ENCODE data around the gene LMO3.

Gene LMO3

DNA sequence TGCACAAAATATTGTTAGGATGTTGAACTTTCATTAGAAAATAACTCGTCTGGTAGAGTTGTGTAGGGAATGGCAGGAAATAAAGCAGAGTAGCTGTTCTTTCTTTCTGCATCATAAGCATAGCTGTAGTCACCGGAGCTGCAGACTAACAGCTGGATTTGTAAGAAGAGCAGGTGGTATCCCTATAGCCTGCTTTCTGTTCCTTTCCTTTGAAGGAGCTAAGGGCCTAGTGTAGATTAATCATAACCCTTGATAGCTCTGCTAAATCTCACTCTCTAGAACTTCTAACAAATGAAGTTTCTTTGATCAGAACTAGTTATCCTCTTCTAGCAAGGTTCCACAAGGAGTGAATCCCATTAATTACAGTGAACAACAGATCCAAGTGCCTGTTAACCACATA is 3.5 kb downstream of the LMO3 start:
- H3K27ac ChIP-seq (replicated peaks; ENCODE audit: low read length): peak overlapping the region; percentile 34
- no peak overlapping the region for H3K4me3 ChIP-seq (ENCODE audit: low read length in 2 of 2)
- WGBS, 2 donors (ENCODE audit: extremely low coverage in 2 of 2, insufficient read length in 2 of 2, insufficient replicate concordance in 1 of 2): no CpG with 5 or more reads among the region's 2 CpGs

DNA sequence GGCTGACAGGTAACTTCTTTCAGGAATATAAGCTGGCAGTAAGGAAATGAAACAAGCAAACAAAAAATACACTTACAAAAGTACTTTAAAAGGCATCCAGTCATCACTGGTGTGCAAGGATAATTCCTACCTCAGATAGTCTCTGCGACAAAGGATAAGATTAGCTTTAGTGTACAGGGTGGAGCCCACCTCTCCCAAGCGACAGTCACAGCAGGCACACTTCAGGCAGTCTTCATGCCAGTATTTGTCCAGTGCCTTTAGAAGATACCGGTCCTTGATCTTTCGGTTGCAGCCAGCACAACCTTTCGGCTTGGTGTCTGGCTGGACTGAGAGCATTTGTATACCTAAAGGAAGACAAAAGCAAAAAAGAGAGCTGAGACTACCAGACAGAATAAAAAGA is 5.4 kb downstream of the LMO3 start:
- Histone ChIP-seq H3K27me3 (ENCODE audit: control insufficient read depth in 3 of 3, insufficient read depth in 3 of 3, low read depth in 1 of 3, low read length in 3 of 3) (peaks cover 0 to 16% (median 0%) of the 10 kb centered on the region in 3 experiments), H2AFZ (ENCODE audit: low read length) (no peak overlapping the region), H3K79me1 (ENCODE audit: low read depth, low read length) (no peaks in the 10 kb centered on the region), H4K8ac (ENCODE audit: low read depth, low read length) (no peak overlapping the region), H3K4me2 (ENCODE audit: insufficient read depth, low read length, poor library complexity, severe bottlenecking) (no peak overlapping the region), H2BK120ac (ENCODE audit: low read depth, low read length) (no peak overlapping the region), H2AK5ac (ENCODE audit: low read depth, low read length) (no peak overlapping the region), H3K18ac (ENCODE audit: low read length) (no peak overlapping the region), H3K4ac (ENCODE audit: low read length) (no peak overlapping the region), H3K4me3 (ENCODE audit: low read length in 2 of 2) (no peak overlapping the region), H3K4me1 (ENCODE audit: control insufficient read depth in 2 of 2, insufficient read depth in 1 of 2, low read depth in 1 of 2, low read length in 2 of 2) (peaks cover 8 to 13% of the 10 kb centered on the region in 2 donors), H3K9ac (ENCODE audit: low read depth, low read length, poor library complexity) (no peak overlapping the region), H2BK5ac (ENCODE audit: low read length) (no peak overlapping the region), H2BK15ac (ENCODE audit: low read length) (no peak overlapping the region), H3K14ac (ENCODE audit: low read length) (no peak overlapping the region), H2BK12ac (ENCODE audit: low read length) (no peak overlapping the region), H3K27ac (replicated peaks; ENCODE audit: low read length) (no peak overlapping the region), H3K9me3 (replicated peaks in 1 of 2; ENCODE audit: control insufficient read depth in 2 of 2, insufficient read depth in 1 of 2, low read depth in 1 of 2, low read length in 2 of 2) (no peaks in the 10 kb centered on the region), H4K91ac (ENCODE audit: low read depth, low read length, poor library complexity) (no peak overlapping the region), H3K23ac (ENCODE audit: low read depth, low read length, poor library complexity) (no peak overlapping the region), H3K36me3 (replicated peaks in 1 of 2; ENCODE audit: control insufficient read depth in 2 of 2, insufficient read depth in 2 of 2, low read length in 2 of 2) (no peaks in the 10 kb centered on the region)
- WGBS, 2 donors (ENCODE audit: extremely low coverage in 2 of 2, insufficient read length in 2 of 2, insufficient replicate concordance in 1 of 2): no CpG with 5 or more reads among the region's 5 CpGs
- DNase-seq (ENCODE audit: low spot score): no peak

More for the DNA sequence above, 3.5 kb downstream of the LMO3 start:
- Histone ChIP-seq H3K4me1 (ENCODE audit: control insufficient read depth in 2 of 2, insufficient read depth in 1 of 2, low read depth in 1 of 2, low read length in 2 of 2) (peaks cover 11 to 21% of the 10 kb centered on the region in 2 donors), H2BK12ac (ENCODE audit: low read length) (no peak overlapping the region), H3K4ac (ENCODE audit: low read length) (no peak overlapping the region), H2AFZ (ENCODE audit: low read length) (no peak overlapping the region), H2BK120ac (ENCODE audit: low read depth, low read length) (no peak overlapping the region), H2BK5ac (ENCODE audit: low read length) (no peak overlapping the region), H4K8ac (ENCODE audit: low read depth, low read length) (no peak overlapping the region), H3K79me1 (ENCODE audit: low read depth, low read length) (no peaks in the 10 kb centered on the region), H3K23ac (ENCODE audit: low read depth, low read length, poor library complexity) (no peak overlapping the region), H3K27me3 (ENCODE audit: control insufficient read depth in 3 of 3, insufficient read depth in 3 of 3, low read depth in 1 of 3, low read length in 3 of 3) (peaks cover 0 to 28% (median 2%) of the 10 kb centered on the region in 3 experiments), H2AK5ac (ENCODE audit: low read depth, low read length) (no peak overlapping the region), H3K9ac (ENCODE audit: low read depth, low read length, poor library complexity) (no peak overlapping the region), H2BK15ac (ENCODE audit: low read length) (no peak overlapping the region), H3K4me2 (ENCODE audit: insufficient read depth, low read length, poor library complexity, severe bottlenecking) (peak overlapping the region; percentile 12), H3K18ac (ENCODE audit: low read length) (no peak overlapping the region), H3K36me3 (replicated peaks in 1 of 2; ENCODE audit: control insufficient read depth in 2 of 2, insufficient read depth in 2 of 2, low read length in 2 of 2) (no peaks in the 10 kb centered on the region), H3K9me3 (replicated peaks in 1 of 2; ENCODE audit: control insufficient read depth in 2 of 2, insufficient read depth in 1 of 2, low read depth in 1 of 2, low read length in 2 of 2) (no peaks in the 10 kb centered on the region), H4K91ac (ENCODE audit: low read depth, low read length, poor library complexity) (no peak overlapping the region), H3K14ac (ENCODE audit: low read length) (no peak overlapping the region)
- no peak for DNase-seq (ENCODE audit: low spot score)

DNA sequence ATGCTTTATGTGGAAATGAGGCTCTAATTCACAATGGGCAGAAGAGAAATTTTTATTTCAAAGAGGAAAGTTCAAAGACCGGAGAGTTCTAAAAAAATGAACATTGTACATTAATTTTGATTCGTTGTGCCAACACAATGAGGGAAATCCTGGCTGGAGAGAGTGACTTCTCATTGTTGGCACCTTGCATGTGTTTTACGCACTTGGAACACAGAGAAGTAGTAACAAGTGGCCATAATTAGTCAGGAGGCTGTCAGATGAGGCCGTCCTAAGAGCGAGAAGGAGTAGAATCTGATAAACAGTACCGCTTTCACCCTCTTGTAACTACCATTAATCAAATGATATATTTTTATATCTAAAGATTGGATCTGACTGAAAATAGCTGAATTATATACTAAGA is 6.9 kb downstream of the LMO3 start:
- H3K14ac ChIP-seq (ENCODE audit: low read length): no peak overlapping the region
- no peak overlapping the region for H2AFZ ChIP-seq (ENCODE audit: low read length)
- no peaks in the 10 kb centered on the region for H3K36me3 ChIP-seq (replicated peaks in 1 of 2; ENCODE audit: control insufficient read depth in 2 of 2, insufficient read depth in 2 of 2, low read length in 2 of 2)
- H3K18ac ChIP-seq (ENCODE audit: low read length): no peak overlapping the region
- H3K4me3 ChIP-seq (ENCODE audit: low read length in 2 of 2): no peak overlapping the region
- no peak overlapping the region for H2BK5ac ChIP-seq (ENCODE audit: low read length)
- H3K27me3 ChIP-seq (ENCODE audit: control insufficient read depth in 3 of 3, insufficient read depth in 3 of 3, low read depth in 1 of 3, low read length in 3 of 3): peaks cover 0 to 7% (median 0%) of the 10 kb centered on the region in 3 experiments
- DNase-seq (ENCODE audit: low spot score): no peak
- no peak overlapping the region for H4K8ac ChIP-seq (ENCODE audit: low read depth, low read length)
- no peak overlapping the region for H2BK12ac ChIP-seq (ENCODE audit: low read length)
- H4K91ac ChIP-seq (ENCODE audit: low read depth, low read length, poor library complexity): no peak overlapping the region
- no peak overlapping the region for H3K4ac ChIP-seq (ENCODE audit: low read length)
- H3K9ac ChIP-seq (ENCODE audit: low read depth, low read length, poor library complexity): no peak overlapping the region
- no peak overlapping the region for H2BK120ac ChIP-seq (ENCODE audit: low read depth, low read length)
- peaks cover 2 to 8% of the 10 kb centered on the region in 2 donors for H3K4me1 ChIP-seq (ENCODE audit: control insufficient read depth in 2 of 2, insufficient read depth in 1 of 2, low read depth in 1 of 2, low read length in 2 of 2)
- no CpG with 5 or more reads among the region's 6 CpGs for WGBS, 2 donors (ENCODE audit: extremely low coverage in 2 of 2, insufficient read length in 2 of 2, insufficient replicate concordance in 1 of 2)
- H2AK5ac ChIP-seq (ENCODE audit: low read depth, low read length): no peak overlapping the region
- no peaks in the 10 kb centered on the region for H3K9me3 ChIP-seq (replicated peaks in 1 of 2; ENCODE audit: control insufficient read depth in 2 of 2, insufficient read depth in 1 of 2, low read depth in 1 of 2, low read length in 2 of 2)
- H3K23ac ChIP-seq (ENCODE audit: low read depth, low read length, poor library complexity): no peak overlapping the region
- H3K27ac ChIP-seq (replicated peaks; ENCODE audit: low read length): no peak overlapping the region
- H3K4me2 ChIP-seq (ENCODE audit: insufficient read depth, low read length, poor library complexity, severe bottlenecking): no peak overlapping the region
- H3K79me1 ChIP-seq (ENCODE audit: low read depth, low read length): no peaks in the 10 kb centered on the region
- no peak overlapping the region for H2BK15ac ChIP-seq (ENCODE audit: low read length)

GRCh38 chr12:16594797-16595196 is 11.2 kb downstream of the LMO3 start:
- Histone ChIP-seq H4K8ac (ENCODE audit: low read depth, low read length) (no peak overlapping the region), H2BK5ac (ENCODE audit: low read length) (no peak overlapping the region), H3K79me1 (ENCODE audit: low read depth, low read length) (no peaks in the 10 kb centered on the region), H3K18ac (ENCODE audit: low read length) (no peak overlapping the region), H2AK5ac (ENCODE audit: low read depth, low read length) (no peak overlapping the region), H2BK120ac (ENCODE audit: low read depth, low read length) (no peak overlapping the region), H2BK15ac (ENCODE audit: low read length) (no peak overlapping the region), H3K4me1 (ENCODE audit: control insufficient read depth in 2 of 2, insufficient read depth in 1 of 2, low read depth in 1 of 2, low read length in 2 of 2) (no peaks in the 10 kb centered on the region), H3K27me3 (ENCODE audit: control insufficient read depth in 3 of 3, insufficient read depth in 3 of 3, low read depth in 1 of 3, low read length in 3 of 3) (no peaks in the 10 kb centered on the region), H3K9me3 (replicated peaks in 1 of 2; ENCODE audit: control insufficient read depth in 2 of 2, insufficient read depth in 1 of 2, low read depth in 1 of 2, low read length in 2 of 2) (no peaks in the 10 kb centered on the region), H3K27ac (replicated peaks; ENCODE audit: low read length) (no peak overlapping the region), H2AFZ (ENCODE audit: low read length) (no peak overlapping the region), H3K9ac (ENCODE audit: low read depth, low read length, poor library complexity) (no peak overlapping the region), H3K36me3 (replicated peaks in 1 of 2; ENCODE audit: control insufficient read depth in 2 of 2, insufficient read depth in 2 of 2, low read length in 2 of 2) (no peaks in the 10 kb centered on the region), H3K4ac (ENCODE audit: low read length) (no peak overlapping the region), H4K91ac (ENCODE audit: low read depth, low read length, poor library complexity) (no peak overlapping the region), H3K14ac (ENCODE audit: low read length) (no peak overlapping the region), H3K23ac (ENCODE audit: low read depth, low read length, poor library complexity) (no peak overlapping the region), H2BK12ac (ENCODE audit: low read length) (no peak overlapping the region), H3K4me3 (ENCODE audit: low read length in 2 of 2) (no peak overlapping the region), H3K4me2 (ENCODE audit: insufficient read depth, low read length, poor library complexity, severe bottlenecking) (no peak overlapping the region)
- DNase-seq (ENCODE audit: low spot score): no peak

Data from neuronal stem cell (in vitro differentiated cells).